CD4-positive, CD25-positive, alpha-beta regulatory T cell (primary cell): ENCODE measurements around the gene SMAD3. TPM values are rescaled to one million over a fixed set of nuclear protein-coding genes. Genes with fewer than 3 reads are reported as not detected.

Source experiments
- ATAC-seq, 2 donors: fragments of 150-1000 bp; cut with Tn5 transposase; one replicate each; pipeline ENCODE4 v1.10.0; 2021; ENCODE audit warnings: low read depth in 2 of 2, moderate number of reproducible peaks in 2 of 2, moderate library complexity in 1 of 2
- DNase-seq, 3 donors: peaks; one replicate each; pipeline versions ENCODE4 v3.0.0 to v3.0.0-alpha.2; 2012 to 2022; ENCODE audit warnings: mixed read lengths in 1 of 3
- H3K27ac ChIP-seq: one replicate; pipeline ENCODE4 v1.7.0; 2013; ENCODE audit warnings: mild to moderate bottlenecking, low read length; ENCODE audit not compliant: insufficient read depth, poor library complexity, severe bottlenecking
- H3K27me3 ChIP-seq: one replicate; pipeline ENCODE4 v1.7.0; 2013; ENCODE audit warnings: low read length; ENCODE audit not compliant: control insufficient read depth, insufficient read depth
- H3K36me3 ChIP-seq: one replicate; pipeline ENCODE4 v1.7.0; 2013; ENCODE audit warnings: mild to moderate bottlenecking, low read length, moderate library complexity; ENCODE audit not compliant: control insufficient read depth, insufficient read depth
- H3K4me1 ChIP-seq: 2 replicates; pipeline ENCODE4 v1.7.0; 2013; ENCODE audit warnings: mild to moderate bottlenecking, low read length; ENCODE audit not compliant: insufficient read depth, control insufficient read depth, poor library complexity, severe bottlenecking
- H3K4me3 ChIP-seq: one replicate; pipeline ENCODE4 v1.7.0; 2013; ENCODE audit warnings: low read depth, mild to moderate bottlenecking, low read length, moderate library complexity
- H3K9me3 ChIP-seq, 2 experiments: 1 replicate in 1 of 2; 2 replicates in 1 of 2; pipeline ENCODE4 v1.7.0; 2013; ENCODE audit warnings: low read length in 2 of 2, mild to moderate bottlenecking in 1 of 2, moderate library complexity in 1 of 2; ENCODE audit not compliant: control insufficient read depth in 2 of 2
- H3K27ac Mint-ChIP-seq, 3 donors: one replicate each; pipeline ENCODE4 v1.8.0; 2020 to 2022; ENCODE audit warnings: mild to moderate bottlenecking in 3 of 3, mixed read lengths in 3 of 3, moderate library complexity in 2 of 3
- H3K27me3 Mint-ChIP-seq: one replicate; pipeline ENCODE4 v1.8.0; 2022; ENCODE audit warnings: mild to moderate bottlenecking, mixed read lengths
- H3K36me3 Mint-ChIP-seq: one replicate; pipeline ENCODE4 v1.8.0; 2020; ENCODE audit warnings: mixed read lengths
- H3K4me1 Mint-ChIP-seq, 4 donors: one replicate each; pipeline ENCODE4 v1.8.0; 2020 to 2022; ENCODE audit warnings: mixed read lengths in 4 of 4, mild to moderate bottlenecking in 1 of 4
- H3K4me3 Mint-ChIP-seq, 4 donors: one replicate each; pipeline ENCODE4 v1.8.0; 2020 to 2022; ENCODE audit warnings: mild to moderate bottlenecking in 4 of 4, mixed read lengths in 4 of 4, moderate library complexity in 3 of 4
- H3K9me3 Mint-ChIP-seq, 7 donors: one replicate each; pipeline ENCODE4 v1.8.0; 2020 to 2022; ENCODE audit warnings: mixed read lengths in 7 of 7, mild to moderate bottlenecking in 3 of 7, moderate library complexity in 2 of 7
- polyA plus RNA-seq, 4 donors: library from polyadenylated mRNA; unstranded; fragments of 300-500 nt; fragmentation: Illumina TruSeq; gene quantifications; one replicate each; pipeline ENCODE4 v1.2.3, GENCODE V29; 2021
- total RNA-seq: library from RNA; stranded (reverse); gene quantifications from one replicate; pipeline ENCODE4 v1.2.3, GENCODE V29; 2022

SMAD3 gene
- total and polyA plus RNA-seq, 5 donors from 2014 or later, result 12.0 to 76.6 (median 14.7) TPM

DNA sequence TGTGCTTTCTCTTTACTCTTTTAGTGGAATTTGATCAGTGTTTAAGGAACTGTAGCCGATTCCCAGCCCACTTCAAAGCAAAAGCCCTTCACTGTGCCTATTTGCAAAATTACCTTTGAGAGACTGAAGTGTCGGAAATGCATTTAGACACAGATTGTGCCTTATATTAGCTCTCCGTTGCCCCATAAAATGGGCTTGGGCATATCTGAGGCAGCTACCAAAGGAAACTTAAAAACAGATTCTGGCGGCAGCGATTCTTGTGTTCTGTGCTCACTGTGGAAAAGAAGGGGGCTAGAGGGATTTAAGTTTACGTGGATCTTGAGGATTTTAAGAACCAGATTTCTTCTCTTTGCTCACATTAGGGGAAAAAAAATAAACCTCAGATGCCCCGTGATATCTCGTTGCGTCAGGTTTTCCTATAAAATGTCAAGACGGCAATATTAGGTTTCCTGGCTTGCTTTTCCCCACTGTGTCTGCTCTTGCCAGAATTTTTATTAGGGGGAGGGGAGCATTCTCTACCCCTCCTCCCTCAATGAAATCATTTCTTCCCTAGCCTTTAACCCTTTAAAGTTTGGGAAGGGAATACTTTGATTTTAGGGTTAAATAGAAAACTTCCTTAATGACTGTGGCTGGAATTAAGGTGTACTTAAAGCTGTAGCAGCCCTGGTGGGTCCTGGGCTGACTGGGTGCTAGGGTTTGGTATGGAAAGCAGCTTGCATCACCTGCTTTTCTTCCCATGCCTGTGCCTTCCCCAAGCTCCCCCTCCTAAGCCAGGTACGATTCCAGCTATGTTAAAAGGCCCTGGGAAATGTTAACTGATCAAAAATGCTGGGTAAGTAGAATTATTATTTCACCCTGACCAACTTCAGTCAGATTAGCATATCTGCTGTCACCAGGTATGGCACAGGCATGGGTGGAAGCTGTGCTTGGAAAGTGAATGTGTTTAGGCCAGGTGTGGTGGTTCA lies 73.8 kb downstream of the SMAD3 start:
- DNase-seq (no peak), ATAC-seq (no peak)
- H3K27me3 Mint-ChIP-seq, result no peaks in the 10 kb centered on the region
- H3K4me3 Mint-ChIP-seq, result peak overlapping the region in 1 of 4 donors; percentile 57
- no peaks in the 10 kb centered on the region for H3K9me3 ChIP-seq
- peak overlapping the region in 1 of 3 donors; percentile 99 for H3K27ac Mint-ChIP-seq
- peaks cover 41% of the 10 kb centered on the region for H3K4me1 ChIP-seq
- H3K36me3 ChIP-seq, result no peaks in the 10 kb centered on the region
- no peak overlapping the region for H3K27ac ChIP-seq
- no peaks in the 10 kb centered on the region for H3K27me3 ChIP-seq
- H3K4me3 ChIP-seq, result no peak overlapping the region
- H3K36me3 Mint-ChIP-seq, result peaks cover 18% of the 10 kb centered on the region
- peaks cover 48 to 96% (median 72%) of the 10 kb centered on the region in 4 donors for H3K4me1 Mint-ChIP-seq
- H3K9me3 Mint-ChIP-seq, result no peaks in the 10 kb centered on the region

DNA sequence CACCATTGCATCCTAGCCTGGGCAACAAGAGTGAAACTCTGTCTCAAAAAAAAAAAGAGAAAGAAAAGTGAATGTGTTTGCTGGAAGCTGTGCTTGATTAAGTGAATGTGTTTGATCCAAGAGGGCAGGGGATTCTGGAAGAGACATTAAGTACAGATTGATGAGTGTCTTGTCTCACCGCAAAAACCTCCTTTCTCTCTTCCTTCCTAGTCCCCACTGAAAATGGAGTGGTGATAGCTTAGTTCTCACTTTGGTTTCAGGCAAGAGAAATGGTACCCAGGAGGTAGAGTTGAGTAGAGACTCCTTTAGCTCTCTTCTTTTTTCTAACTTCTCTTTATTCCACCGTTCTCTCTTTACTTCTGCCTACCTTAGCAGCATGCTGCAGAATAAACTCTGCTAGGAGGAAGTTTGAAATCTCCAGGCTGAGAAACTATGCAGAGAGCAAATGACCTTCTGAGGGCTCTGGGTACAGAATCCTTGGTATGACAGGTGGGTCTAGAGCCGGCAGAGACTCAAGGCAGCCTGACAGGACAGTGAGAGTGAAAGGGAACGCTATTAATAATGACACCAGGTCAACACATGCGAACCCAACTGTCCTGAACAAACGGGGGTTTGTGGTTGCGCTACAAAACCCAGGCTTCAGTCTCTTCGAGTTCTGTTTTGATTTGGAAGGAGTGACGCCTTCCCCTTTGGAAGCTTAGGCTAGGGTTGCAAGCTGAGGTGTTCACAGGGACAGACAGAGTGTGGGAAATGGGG lies 74.9 kb downstream of the SMAD3 start:
- DNase-seq (no peak), ATAC-seq (no peak)
- Mint-ChIP-seq H3K4me1 (peaks cover 50 to 96% (median 70%) of the 10 kb centered on the region in 4 donors), H3K36me3 (peaks cover 18% of the 10 kb centered on the region), H3K27me3 (no peaks in the 10 kb centered on the region), H3K27ac (peak overlapping the region; percentile 24 to 83 (median 57)), H3K9me3 (no peaks in the 10 kb centered on the region), H3K4me3 (peak overlapping the region in 1 of 4 donors; percentile 35)
- no peak overlapping the region for H3K27ac ChIP-seq
- no peaks in the 10 kb centered on the region for H3K9me3 ChIP-seq
- H3K36me3 ChIP-seq, result no peaks in the 10 kb centered on the region
- no peaks in the 10 kb centered on the region for H3K27me3 ChIP-seq
- H3K4me3 ChIP-seq, result no peak overlapping the region
- peaks cover 34% of the 10 kb centered on the region for H3K4me1 ChIP-seq

DNA sequence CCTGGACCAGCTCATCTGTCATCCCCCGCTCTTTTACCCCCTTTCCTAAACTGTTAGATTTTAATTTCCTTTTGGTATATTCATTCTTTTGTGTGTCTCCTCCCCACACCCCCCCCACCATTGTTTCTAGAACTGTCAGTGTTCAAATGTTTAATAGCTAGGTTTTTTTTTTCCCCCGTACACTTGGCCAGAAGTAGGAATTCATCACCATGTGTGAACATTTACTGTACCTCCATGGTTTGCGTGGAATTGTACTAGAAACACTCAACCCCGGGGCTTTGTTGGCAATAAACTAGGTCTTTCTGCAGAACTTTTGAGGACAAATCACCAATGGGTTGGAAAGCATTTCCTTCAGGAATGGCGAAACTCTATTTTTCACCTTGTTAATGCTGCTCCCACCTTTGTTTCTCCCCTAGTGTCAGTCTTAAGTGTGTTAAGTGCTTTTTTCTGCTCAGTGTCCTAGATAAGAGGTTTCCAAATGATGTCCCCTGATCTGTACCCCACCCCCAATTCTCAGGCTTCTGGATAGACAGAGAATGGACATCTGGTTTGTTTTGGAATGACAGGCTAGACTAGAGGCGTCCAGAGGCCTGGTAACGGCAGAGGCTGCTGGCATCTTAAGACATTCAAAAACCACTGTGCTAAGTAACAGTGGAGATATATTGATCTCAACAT lies 76.8 kb downstream of the SMAD3 start:
- Mint-ChIP-seq H3K4me1 (peaks cover 56 to 96% (median 73%) of the 10 kb centered on the region in 4 donors), H3K27ac (peak overlapping the region in 2 of 3 donors; percentile 62 to 83), H3K9me3 (no peaks in the 10 kb centered on the region), H3K4me3 (peak overlapping the region in 2 of 4 donors; percentile 11 to 35), H3K36me3 (peaks cover 23% of the 10 kb centered on the region), H3K27me3 (no peaks in the 10 kb centered on the region)
- no peak for ATAC-seq
- Histone ChIP-seq H3K36me3 (peaks cover 2% of the 10 kb centered on the region), H3K27me3 (no peaks in the 10 kb centered on the region), H3K9me3 (no peaks in the 10 kb centered on the region), H3K27ac (no peak overlapping the region), H3K4me3 (no peak overlapping the region), H3K4me1 (peaks cover 38% of the 10 kb centered on the region)
- DNase-seq, result no peak

DNA sequence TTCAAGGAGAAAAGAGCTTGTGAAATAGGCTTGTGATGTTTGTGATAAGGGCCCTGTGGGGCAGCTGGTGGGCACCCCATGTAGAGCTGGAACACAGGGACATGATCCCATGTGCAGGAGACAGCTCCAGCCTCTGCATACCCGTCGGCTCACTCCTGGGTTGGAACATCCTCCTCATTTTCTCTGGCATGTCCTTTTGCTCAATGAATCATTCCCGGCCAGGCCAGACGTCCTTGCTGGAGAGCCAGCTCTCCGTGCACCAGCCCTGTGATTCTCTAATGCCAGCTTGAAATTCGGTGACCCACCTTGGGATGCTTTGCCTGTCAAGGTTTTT lies 77.3 kb downstream of the SMAD3 start:
- no peaks in the 10 kb centered on the region for H3K9me3 Mint-ChIP-seq

DNA sequence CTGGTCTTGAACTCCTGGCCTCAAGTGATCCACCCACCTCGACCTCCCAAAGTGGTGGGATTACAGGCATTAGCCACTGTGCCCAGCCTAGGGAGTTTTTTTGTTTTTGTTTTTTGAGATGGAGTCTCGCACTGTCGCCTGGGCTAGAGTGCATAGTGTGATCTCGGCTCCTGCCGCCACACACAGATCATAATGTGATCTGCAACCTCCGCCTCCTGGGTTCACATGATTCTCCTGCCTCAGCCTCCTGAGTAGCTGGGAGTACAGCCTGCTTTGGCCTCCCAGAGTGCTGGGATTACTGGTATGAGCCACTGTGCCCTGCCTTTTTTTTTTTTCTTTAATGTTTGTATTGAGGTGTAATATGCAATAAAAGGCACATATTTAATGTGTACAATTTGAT lies 78.2 kb downstream of the SMAD3 start:
- no peaks in the 10 kb centered on the region for H3K9me3 ChIP-seq
- H3K36me3 Mint-ChIP-seq, result peaks cover 19% of the 10 kb centered on the region
- H3K4me3 ChIP-seq, result no peak overlapping the region
- H3K36me3 ChIP-seq, result peaks cover 2% of the 10 kb centered on the region
- no peaks in the 10 kb centered on the region for H3K27me3 ChIP-seq
- ATAC-seq (no peak), DNase-seq (no peak)
- no peaks in the 10 kb centered on the region for H3K27me3 Mint-ChIP-seq
- no peak overlapping the region for H3K27ac ChIP-seq
- no peaks in the 10 kb centered on the region for H3K9me3 Mint-ChIP-seq
- H3K4me1 Mint-ChIP-seq, result peaks cover 54 to 98% (median 77%) of the 10 kb centered on the region in 4 donors
- H3K4me1 ChIP-seq, result peaks cover 40% of the 10 kb centered on the region
- peak overlapping the region in 1 of 4 donors; percentile 30 for H3K4me3 Mint-ChIP-seq
- peak overlapping the region in 1 of 3 donors; percentile 76 for H3K27ac Mint-ChIP-seq

More for the DNA sequence above, 77.3 kb downstream of the SMAD3 start:
- Mint-ChIP-seq H3K36me3 (peaks cover 23% of the 10 kb centered on the region), H3K27ac (peak overlapping the region in 1 of 3 donors; percentile 40), H3K4me1 (peaks cover 53 to 96% (median 73%) of the 10 kb centered on the region in 4 donors), H3K27me3 (no peaks in the 10 kb centered on the region), H3K4me3 (peak overlapping the region in 1 of 4 donors; percentile 17)
- no peaks in the 10 kb centered on the region for H3K27me3 ChIP-seq
- DNase-seq (no peak), ATAC-seq (no peak)
- no peaks in the 10 kb centered on the region for H3K9me3 ChIP-seq
- peaks cover 2% of the 10 kb centered on the region for H3K36me3 ChIP-seq
- no peak overlapping the region for H3K4me3 ChIP-seq
- peaks cover 37% of the 10 kb centered on the region for H3K4me1 ChIP-seq
- no peak overlapping the region for H3K27ac ChIP-seq

DNA sequence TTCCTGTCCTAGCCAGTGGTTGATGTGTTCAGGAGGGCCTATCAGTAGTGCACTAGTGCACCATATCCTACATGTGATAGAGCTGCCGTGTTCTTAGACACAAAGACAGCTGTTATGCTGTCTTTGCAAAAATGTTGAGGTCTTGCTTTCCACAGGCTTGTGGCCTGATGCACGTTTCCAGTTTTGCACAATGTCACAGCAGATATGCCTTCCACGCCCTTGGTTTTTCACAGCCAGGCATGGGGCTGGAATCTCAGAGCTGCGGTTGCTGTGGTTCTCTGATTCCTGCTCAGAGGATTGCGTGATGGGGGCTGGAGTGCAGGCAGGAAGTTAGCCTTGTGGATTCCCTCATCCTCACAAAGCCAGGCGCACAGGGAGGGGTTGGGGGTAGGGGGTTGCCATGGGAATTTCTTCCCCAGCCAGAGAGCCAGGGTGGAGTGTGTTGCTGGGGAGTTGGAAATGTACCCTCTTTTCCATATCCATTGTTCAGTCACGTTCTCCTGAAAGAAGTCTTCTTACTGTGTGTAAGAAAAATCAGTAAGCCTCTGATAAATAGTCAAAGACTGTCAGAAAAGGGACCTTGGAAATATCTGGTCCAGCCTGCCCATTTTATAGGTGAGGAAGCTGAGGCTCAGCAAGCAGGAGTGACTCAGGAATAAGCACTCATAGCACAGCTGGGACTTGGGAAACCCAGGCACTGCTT lies 79.4 kb downstream of the SMAD3 start:
- Mint-ChIP-seq H3K27me3 (no peaks in the 10 kb centered on the region), H3K36me3 (peaks cover 19% of the 10 kb centered on the region), H3K9me3 (no peaks in the 10 kb centered on the region), H3K4me1 (peaks cover 55 to 98% (median 81%) of the 10 kb centered on the region in 4 donors), H3K4me3 (peak overlapping the region in 3 of 4 donors; percentile 36 to 65 (median 36)), H3K27ac (peak overlapping the region; percentile 23 to 76 (median 73))
- DNase-seq (no peak), ATAC-seq (peak in 1 of 2 donors; percentile 55)
- H3K9me3 ChIP-seq, result no peaks in the 10 kb centered on the region
- H3K36me3 ChIP-seq, result peaks cover 2% of the 10 kb centered on the region
- H3K27me3 ChIP-seq, result no peaks in the 10 kb centered on the region
- peaks cover 50% of the 10 kb centered on the region for H3K4me1 ChIP-seq
- no peak overlapping the region for H3K4me3 ChIP-seq
- no peak overlapping the region for H3K27ac ChIP-seq

DNA sequence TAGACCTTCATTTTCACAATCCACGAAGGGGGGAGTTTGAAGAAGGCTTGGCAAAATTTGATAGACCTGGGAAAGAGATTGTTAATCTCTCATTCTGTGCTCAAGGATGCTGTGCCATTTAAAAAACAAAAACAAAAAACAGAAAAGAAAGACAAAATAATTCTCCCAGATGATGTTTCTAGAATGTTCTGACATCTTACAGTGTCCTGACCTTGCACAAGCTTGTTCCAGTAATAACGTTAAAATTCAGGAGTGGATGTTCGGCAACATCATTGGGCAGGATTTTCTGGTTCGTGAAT lies 79.9 kb downstream of the SMAD3 start:
- Mint-ChIP-seq H3K36me3 (peaks cover 19% of the 10 kb centered on the region), H3K4me3 (peak overlapping the region in 1 of 4 donors; percentile 36), H3K9me3 (no peaks in the 10 kb centered on the region), H3K4me1 (peaks cover 54 to 98% (median 79%) of the 10 kb centered on the region in 4 donors), H3K27ac (peak overlapping the region in 2 of 3 donors; percentile 40 to 76), H3K27me3 (no peaks in the 10 kb centered on the region)
- Histone ChIP-seq H3K4me3 (no peak overlapping the region), H3K9me3 (no peaks in the 10 kb centered on the region), H3K4me1 (peaks cover 55% of the 10 kb centered on the region), H3K36me3 (peaks cover 2% of the 10 kb centered on the region), H3K27me3 (no peaks in the 10 kb centered on the region), H3K27ac (no peak overlapping the region)
- no peak for ATAC-seq
- DNase-seq, result no peak
